Fibroblast of villous mesenchyme (primary cell): ENCODE data around the gene COMMD6. TPM values are rescaled to one million over a fixed set of nuclear protein-coding genes. Genes with fewer than 3 reads are reported as not detected.

Experiments
- DNase-seq: peaks from one replicate; pipeline ENCODE4 v3.0.0-alpha.2; 2010; ENCODE audit warnings: low read depth
- H3K4me3 ChIP-seq: 2 replicates; pipeline ENCODE4 v1.5.1; 2011; ENCODE audit warnings: low read depth, mild to moderate bottlenecking, low read length
- total RNA-seq: library from RNA; depleted of rRNA; stranded (reverse); fragments of >200 nt; gene quantifications from 2 replicates; pipeline ENCODE4 v1.2.3, GENCODE V29; 2012
- TF ChIP-seq, protein P1 (sequence below): IDR thresholded peaks from 2 replicates; pipeline ENCODE4 v1.5.1; 2012; ENCODE audit warnings: low read depth, mild to moderate bottlenecking, low read length; ENCODE audit not compliant: insufficient read depth

Gene COMMD6
- total RNA-seq, 1 donor = 77.3 TPM

DNA sequence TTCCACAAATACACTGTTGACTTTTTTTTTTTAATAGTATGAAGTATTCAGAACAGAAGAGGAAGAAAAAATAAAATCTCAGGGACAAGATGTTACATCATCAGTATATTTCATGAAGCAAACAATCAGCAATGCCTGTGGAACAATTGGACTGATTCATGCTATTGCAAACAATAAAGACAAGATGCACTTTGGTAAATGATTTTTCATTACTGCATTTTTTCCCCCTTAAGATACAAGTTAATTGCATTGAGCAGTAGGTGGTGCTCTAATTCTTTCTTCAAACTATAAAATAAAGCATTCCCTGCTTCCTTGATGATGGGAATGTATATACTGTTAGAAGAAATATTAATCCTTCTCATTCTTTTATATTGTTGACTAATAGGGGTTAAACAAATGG lies 29.0 kb upstream of the COMMD6 start:
- TF ChIP-seq, protein P1, sequence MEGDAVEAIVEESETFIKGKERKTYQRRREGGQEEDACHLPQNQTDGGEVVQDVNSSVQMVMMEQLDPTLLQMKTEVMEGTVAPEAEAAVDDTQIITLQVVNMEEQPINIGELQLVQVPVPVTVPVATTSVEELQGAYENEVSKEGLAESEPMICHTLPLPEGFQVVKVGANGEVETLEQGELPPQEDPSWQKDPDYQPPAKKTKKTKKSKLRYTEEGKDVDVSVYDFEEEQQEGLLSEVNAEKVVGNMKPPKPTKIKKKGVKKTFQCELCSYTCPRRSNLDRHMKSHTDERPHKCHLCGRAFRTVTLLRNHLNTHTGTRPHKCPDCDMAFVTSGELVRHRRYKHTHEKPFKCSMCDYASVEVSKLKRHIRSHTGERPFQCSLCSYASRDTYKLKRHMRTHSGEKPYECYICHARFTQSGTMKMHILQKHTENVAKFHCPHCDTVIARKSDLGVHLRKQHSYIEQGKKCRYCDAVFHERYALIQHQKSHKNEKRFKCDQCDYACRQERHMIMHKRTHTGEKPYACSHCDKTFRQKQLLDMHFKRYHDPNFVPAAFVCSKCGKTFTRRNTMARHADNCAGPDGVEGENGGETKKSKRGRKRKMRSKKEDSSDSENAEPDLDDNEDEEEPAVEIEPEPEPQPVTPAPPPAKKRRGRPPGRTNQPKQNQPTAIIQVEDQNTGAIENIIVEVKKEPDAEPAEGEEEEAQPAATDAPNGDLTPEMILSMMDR = peak; percentile 51
- peak; percentile 61 for DNase-seq
- no peak overlapping the region for H3K4me3 ChIP-seq

DNA sequence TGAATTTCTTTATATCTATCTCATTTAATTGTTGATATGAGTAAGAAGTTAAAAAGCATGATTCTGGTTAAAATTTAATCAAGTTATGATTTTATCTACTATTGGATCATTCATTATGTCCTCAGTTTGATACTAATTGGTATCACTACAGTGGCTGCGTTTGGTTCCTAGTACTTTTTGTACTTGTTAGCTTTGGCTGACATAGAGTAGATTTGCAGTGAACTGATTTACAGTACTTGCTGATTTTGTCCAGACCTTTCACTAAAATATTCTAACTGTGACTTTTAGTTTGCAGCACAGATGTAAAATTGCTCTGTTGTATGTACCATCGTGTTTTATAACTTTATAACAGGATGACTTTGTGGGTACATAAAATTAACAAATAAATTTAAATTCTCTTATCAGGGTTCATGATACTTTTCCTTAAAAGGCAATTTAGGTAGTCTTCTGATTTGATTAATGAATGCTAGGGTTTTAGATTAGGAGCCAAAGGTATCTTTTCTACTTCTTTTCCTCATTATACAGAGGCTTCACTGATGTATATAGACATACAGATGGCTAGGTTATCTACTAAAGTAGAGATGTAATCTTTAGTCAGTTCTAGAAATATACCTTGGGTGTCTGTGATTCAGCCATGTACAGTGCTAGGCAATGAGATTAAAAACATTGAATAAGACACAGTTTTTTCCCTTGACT lies 20.7 kb upstream of the COMMD6 start:
- TF ChIP-seq, protein P1 = no peak
- no peak for DNase-seq

DNA sequence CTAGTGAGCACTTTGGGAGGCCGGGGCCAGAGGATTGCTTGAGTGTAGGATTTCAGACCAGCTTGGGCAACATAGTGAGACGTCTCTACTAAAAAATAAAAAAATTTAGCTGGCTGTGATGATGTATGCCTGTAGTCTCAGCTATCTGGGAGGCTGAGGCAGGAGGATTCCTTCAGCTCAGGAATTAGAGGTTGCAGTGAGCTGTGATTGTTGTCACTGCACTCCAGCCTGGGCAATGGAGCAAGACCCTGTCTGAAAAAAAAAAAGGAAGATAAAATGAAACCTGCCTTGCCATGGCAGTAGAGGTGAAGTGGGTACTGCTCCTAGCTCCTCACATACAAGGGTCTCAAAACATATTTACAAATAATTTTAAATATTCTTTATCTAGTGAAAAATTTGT lies 19.3 kb upstream of the COMMD6 start:
- TF ChIP-seq, protein P1 = no peak
- no peak overlapping the region for H3K4me3 ChIP-seq
- no peak for DNase-seq

More for the DNA sequence above, 20.7 kb upstream of the COMMD6 start:
- no peak overlapping the region for H3K4me3 ChIP-seq

DNA sequence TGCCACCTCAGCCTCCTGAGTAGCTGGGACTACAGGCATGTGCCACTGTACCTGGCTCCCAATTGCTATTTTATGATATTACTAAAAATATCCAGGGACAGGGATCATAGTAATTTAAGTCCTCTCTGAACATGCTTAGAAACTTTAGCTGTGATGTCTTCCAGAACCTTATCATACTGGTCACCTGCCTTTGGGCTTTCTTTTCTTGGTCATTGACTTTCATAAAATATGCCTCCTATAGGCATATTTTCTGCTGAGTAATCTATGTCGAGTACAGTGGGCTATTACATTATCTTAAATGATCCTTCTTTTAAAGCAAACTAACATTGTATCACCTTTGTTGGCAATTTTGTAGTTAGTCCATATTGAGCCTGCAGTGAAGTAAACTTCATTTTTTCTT lies 18.2 kb upstream of the COMMD6 start:
- H3K4me3 ChIP-seq = no peak overlapping the region
- TF ChIP-seq, protein P1 = no peak
- DNase-seq = no peak

DNA sequence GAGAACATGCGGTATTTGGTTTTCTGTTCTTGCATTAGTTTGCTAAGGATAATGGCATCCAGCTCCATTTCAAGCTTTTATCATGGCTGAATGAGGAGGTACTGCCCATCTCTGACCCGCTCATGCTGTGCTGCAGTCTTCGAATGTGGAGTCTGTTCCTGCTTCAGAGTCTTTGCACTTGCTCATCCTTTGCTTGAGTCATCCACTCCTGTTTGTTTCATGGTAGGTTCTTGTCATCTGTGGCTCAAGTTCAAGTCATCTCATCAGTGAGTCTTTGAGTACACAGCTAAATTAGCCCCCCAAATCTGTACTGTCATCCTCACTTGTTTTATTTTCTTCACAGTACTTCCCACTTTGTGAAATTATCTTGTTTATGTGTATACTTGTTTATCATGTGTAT lies 17.3 kb upstream of the COMMD6 start:
- no peak for DNase-seq
- no peak overlapping the region for H3K4me3 ChIP-seq
- TF ChIP-seq, protein P1 = no peak

DNA sequence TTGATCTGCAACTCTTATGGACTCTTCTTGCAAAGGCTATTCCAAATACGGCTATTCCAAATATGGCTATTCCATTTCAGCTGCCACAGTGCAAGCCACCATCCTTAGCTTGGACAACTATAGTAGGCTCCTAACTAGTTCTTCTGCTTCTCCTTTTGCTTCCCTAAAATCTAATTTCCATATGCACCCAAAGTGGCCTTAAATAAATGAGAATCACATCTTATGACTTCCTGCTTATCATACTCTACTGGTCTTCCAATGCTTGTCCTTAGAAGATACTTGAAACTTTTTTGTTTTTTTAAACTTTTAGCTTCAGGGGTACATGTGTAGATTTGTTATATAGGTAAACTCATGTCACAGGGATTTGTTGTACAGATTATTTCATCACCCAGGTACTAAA lies 16.8 kb upstream of the COMMD6 start:
- DNase-seq = no peak
- no peak overlapping the region for H3K4me3 ChIP-seq
- TF ChIP-seq, protein P1 = no peak

DNA sequence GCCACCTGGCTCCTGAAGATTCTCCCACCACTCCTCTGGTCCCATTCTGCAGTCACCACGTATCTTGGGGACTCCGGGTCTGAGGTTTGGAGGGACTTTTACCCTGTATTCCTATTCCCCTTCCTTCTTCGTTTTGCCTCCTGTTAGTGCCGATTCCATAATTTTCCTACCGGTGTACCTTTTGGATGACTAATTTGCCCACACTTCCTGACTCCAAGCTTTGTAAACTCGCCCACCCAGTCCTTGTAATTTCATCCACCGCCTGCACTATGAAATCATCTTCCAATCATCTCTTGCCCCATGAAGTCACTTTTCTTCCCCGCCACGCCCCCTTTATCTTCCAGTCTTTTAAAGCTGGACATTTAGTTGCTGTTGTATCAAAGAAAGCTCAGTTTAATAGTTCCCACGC lies 12.5 kb upstream of the COMMD6 start:
- peak overlapping the region; percentile 99 for H3K4me3 ChIP-seq
- DNase-seq = peak; percentile 64
- TF ChIP-seq, protein P1 = no peak
